Measurements from ENCODE around the gene NOC2L. TPM values are rescaled to one million over a fixed set of nuclear protein-coding genes. Genes with fewer than 3 reads are reported as not detected.

The NOC2L gene
- total RNA-seq, 1 donor from 2014 or later = 95.5 TPM

DNA sequence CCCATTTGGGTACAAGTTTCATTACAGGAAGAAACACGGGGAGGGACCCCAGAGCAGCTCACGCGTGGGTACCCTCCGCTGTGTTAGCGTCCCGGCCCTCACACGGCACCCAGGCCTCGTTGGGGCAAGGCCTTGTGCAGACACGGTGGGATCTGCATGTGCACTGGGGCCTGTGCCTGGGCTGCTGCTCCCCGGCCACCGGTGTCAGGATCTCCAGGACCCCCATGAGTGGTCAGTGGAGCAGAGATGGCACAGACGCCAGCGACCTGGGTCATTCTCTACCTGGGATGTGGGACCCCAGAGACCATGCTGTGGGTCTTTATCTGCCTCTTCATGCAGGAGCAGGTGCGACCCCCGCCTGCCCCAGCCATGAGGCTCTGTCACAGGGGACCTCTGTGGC lies 40.7 kb downstream of the NOC2L start:
- no peak overlapping the region for H3K27ac Mint-ChIP-seq
- CTCF ChIA-PET = no interaction called here
- no peaks in the 10 kb centered on the region for H3K9me3 Mint-ChIP-seq
- peaks cover 52% of the 10 kb centered on the region for H3K27me3 Mint-ChIP-seq
- ATAC-seq (ENCODE audit: low read depth) = no peak
- no peak for DNase-seq
- POLR2A ChIA-PET = no interaction called here
- no peaks in the 10 kb centered on the region for H3K36me3 Mint-ChIP-seq (ENCODE audit: low read depth)
- no peak overlapping the region for H3K4me3 Mint-ChIP-seq
- TF ChIP-seq, protein P1, sequence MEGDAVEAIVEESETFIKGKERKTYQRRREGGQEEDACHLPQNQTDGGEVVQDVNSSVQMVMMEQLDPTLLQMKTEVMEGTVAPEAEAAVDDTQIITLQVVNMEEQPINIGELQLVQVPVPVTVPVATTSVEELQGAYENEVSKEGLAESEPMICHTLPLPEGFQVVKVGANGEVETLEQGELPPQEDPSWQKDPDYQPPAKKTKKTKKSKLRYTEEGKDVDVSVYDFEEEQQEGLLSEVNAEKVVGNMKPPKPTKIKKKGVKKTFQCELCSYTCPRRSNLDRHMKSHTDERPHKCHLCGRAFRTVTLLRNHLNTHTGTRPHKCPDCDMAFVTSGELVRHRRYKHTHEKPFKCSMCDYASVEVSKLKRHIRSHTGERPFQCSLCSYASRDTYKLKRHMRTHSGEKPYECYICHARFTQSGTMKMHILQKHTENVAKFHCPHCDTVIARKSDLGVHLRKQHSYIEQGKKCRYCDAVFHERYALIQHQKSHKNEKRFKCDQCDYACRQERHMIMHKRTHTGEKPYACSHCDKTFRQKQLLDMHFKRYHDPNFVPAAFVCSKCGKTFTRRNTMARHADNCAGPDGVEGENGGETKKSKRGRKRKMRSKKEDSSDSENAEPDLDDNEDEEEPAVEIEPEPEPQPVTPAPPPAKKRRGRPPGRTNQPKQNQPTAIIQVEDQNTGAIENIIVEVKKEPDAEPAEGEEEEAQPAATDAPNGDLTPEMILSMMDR (IDR thresholded peaks at IDR 0.05) = no peak
- peaks cover 15% of the 10 kb centered on the region for H3K4me1 Mint-ChIP-seq
- intact Hi-C loops (cut with micrococcal nuclease) = no loop called here

DNA sequence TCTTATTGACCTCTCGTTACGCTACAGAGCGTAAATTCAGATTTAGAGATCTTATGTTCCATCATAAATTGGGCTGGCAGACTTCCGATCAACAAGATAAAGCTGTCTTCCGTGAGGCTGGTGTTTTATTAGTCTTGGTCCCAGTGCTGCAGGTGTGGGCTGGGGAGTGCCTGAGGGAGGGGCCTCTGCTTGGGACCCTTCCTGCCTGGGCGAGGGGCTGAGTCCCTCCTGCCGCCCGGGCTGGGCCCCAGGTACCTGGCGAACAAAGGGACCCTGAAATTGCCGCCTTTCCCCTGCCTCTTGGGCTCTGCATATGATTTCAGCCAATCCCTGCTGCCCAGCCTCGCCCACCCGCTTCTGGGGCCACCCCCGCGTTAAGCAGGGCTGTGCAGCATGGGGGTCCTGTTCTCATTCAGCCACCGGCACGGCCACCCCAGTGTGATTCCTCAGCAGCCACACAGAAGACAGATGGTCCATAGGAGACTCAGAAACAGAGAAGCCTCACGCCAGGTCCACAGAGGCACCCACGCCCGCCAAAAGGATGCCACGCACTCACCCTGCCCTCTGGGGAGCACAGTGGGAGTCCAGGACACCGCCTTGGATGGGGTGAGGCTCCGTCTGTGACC lies 41.5 kb downstream of the NOC2L start:
- H3K27ac Mint-ChIP-seq = no peak overlapping the region
- H3K9me3 Mint-ChIP-seq = no peaks in the 10 kb centered on the region
- H3K4me3 Mint-ChIP-seq = no peak overlapping the region
- H3K36me3 Mint-ChIP-seq (ENCODE audit: low read depth) = no peaks in the 10 kb centered on the region
- TF ChIP-seq, protein P1 (IDR thresholded peaks at IDR 0.05) = no peak
- peaks cover 48% of the 10 kb centered on the region for H3K27me3 Mint-ChIP-seq
- H3K4me1 Mint-ChIP-seq = peaks cover 12% of the 10 kb centered on the region
- DNase-seq = no peak
- intact Hi-C loops (cut with micrococcal nuclease) = no loop called here
- CTCF ChIA-PET = no interaction called here
- POLR2A ChIA-PET = no interaction called here
- ATAC-seq (ENCODE audit: low read depth) = no peak

GRCh38 chr1:917076-917459 lies 42.0 kb downstream of the NOC2L start:
- Mint-ChIP-seq H3K4me3 (no peak overlapping the region), H3K27me3 (peaks cover 47% of the 10 kb centered on the region), H3K27ac (no peak overlapping the region), H3K36me3 (ENCODE audit: low read depth) (no peaks in the 10 kb centered on the region), H3K9me3 (no peaks in the 10 kb centered on the region), H3K4me1 (peaks cover 12% of the 10 kb centered on the region)
- DNase-seq (no peak), ATAC-seq (ENCODE audit: low read depth) (no peak)
- TF ChIP-seq, protein P1 (IDR thresholded peaks at IDR 0.05) = no peak
- ChIA-PET CTCF (no interaction called here), POLR2A (no interaction called here)
- intact Hi-C loops (cut with micrococcal nuclease) = no loop called here

DNA sequence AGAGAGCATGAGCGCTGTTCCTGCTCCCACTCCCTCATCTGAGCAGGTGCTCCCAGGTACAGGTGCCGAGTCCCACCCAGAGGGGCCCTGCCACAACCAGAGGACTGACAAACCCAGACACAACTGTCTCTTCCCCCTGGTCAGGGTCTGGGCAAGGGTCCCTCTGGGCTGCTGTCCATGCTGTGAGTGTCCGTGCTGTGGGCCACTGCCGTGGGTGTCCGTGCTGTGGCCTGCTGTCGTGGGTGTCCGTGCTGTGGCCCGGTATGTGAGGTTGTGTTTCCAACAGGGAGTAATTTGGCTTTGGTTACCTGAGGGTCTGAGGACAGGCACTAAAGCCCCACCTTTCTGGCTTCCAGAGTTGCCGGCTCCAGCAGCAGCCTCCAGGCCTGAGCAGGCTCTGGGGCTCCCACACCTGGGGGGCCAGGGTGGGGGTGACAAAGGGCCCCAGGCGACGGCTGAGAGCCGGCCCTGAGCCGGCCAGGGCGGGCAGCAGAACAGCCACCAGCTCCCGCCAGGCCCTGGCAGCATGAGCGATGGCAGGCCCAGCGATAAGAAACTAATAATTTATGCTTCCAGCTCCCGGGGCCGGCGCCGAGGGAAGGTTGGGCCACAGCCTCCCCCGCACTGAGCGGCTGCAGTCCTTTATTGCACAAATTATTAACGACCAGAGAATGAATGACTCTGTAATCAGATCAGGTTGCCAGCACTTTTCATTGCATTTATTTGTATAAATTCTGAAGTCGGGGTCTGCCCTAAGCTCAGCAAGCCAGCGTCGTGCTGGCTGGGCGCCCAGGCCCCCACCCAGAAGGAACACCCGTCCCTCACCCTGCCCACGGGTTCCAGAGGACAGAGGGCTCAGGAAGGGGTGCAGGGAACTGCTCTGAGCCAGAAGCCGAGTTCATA lies 42.6 kb downstream of the NOC2L start:
- Mint-ChIP-seq H3K4me3 (no peak overlapping the region), H3K36me3 (ENCODE audit: low read depth) (no peaks in the 10 kb centered on the region), H3K4me1 (peaks cover 9% of the 10 kb centered on the region), H3K9me3 (no peaks in the 10 kb centered on the region), H3K27ac (no peak overlapping the region), H3K27me3 (peaks cover 46% of the 10 kb centered on the region)
- TF ChIP-seq, protein P1 (IDR thresholded peaks at IDR 0.05) = no peak
- DNase-seq (no peak), ATAC-seq (ENCODE audit: low read depth) (no peak)
- intact Hi-C loops (cut with micrococcal nuclease) = no loop called here
- ChIA-PET CTCF (no interaction called here), POLR2A (no interaction called here)

DNA sequence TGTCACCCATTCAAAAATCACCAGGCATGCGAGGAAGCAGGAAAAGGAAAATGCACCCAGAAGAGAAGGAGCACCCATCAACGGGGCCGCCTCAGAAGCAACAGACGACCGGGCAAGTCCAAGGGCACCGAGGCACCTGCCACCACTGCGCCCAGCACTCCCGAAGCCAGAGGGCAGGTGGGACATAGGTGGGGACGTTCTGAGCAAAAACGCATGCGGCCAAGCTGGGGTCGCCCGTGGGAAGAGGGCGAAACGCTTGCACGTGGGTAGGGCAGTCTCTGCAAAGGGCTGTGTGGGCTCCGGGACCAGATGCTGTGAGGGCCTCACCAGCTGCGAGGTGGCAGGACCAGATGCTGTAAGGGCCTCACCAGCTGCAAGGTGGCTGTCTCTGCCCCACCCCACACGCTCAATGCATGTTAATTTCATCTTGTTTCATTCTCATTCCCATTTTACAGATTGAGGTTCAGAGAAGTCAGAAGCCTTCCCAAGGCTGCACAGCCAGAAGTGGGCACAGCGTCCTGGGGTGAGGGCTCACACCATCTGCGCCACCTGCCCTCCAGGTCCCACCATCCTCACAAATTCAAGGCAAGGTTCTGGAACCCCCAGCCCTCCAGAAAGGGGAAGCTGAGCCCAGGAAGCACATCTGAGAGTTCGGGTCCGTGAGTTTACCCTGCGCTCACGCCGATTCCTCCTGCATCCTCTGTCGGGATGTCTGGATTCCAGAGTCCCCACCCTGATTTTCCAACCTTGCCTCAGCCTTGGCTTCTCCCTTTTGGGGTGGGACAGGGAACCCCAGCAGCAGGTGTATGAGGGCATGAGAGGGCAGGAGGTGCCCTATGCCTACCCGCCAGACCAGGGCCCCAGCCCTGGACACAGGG lies 43.5 kb downstream of the NOC2L start:
- ChIA-PET POLR2A (no interaction called here), CTCF (no interaction called here)
- ATAC-seq (ENCODE audit: low read depth) (no peak), DNase-seq (no peak)
- Mint-ChIP-seq H3K4me1 (peaks cover 3% of the 10 kb centered on the region), H3K4me3 (no peak overlapping the region), H3K27ac (no peak overlapping the region), H3K36me3 (ENCODE audit: low read depth) (no peaks in the 10 kb centered on the region), H3K9me3 (no peaks in the 10 kb centered on the region), H3K27me3 (peaks cover 49% of the 10 kb centered on the region)
- TF ChIP-seq, protein P1 (IDR thresholded peaks at IDR 0.05) = no peak
- intact Hi-C loops (cut with micrococcal nuclease) = no loop called here

Measured in activated B cell treated with CpG ODN at 0.5 μM for 24 hours (primary cell).